Liver (tissue), 9 donors: ENCODE measurements around the gene MAL. TPM values are rescaled to one million over a fixed set of nuclear protein-coding genes. Genes with fewer than 3 reads are reported as not detected.

ENCODE experiments used
- DNase-seq: peaks from one replicate; pipeline ENCODE4 v3.0.0-alpha.2; 2017; ENCODE audit warnings: low spot score
- H3K27ac ChIP-seq, 2 donors: one replicate each; pipeline ENCODE4 v1.7.0; 2013; ENCODE audit warnings: inconsistent platforms in 2 of 2, low read length in 2 of 2, control low read depth in 1 of 2, low read depth in 1 of 2, mild to moderate bottlenecking in 1 of 2
- H3K27me3 ChIP-seq, 4 donors: one replicate each; pipeline versions ENCODE4 v1.6.1 to v1.7.0; 2013; ENCODE audit warnings: low read length in 3 of 4, inconsistent platforms in 1 of 4, mild to moderate bottlenecking in 1 of 4, moderate library complexity in 1 of 4; ENCODE audit not compliant: control insufficient read depth in 4 of 4, insufficient read depth in 4 of 4
- H3K36me3 ChIP-seq, 4 donors: one replicate each; pipeline versions ENCODE4 v1.6.1 to v1.7.0; 2013; ENCODE audit warnings: low read length in 3 of 4, mild to moderate bottlenecking in 3 of 4, low read depth in 1 of 4, moderate library complexity in 1 of 4; ENCODE audit not compliant: control insufficient read depth in 4 of 4, insufficient read depth in 3 of 4
- H3K4me1 ChIP-seq, 4 donors: one replicate each; pipeline versions ENCODE4 v1.6.1 to v1.7.0; 2013; ENCODE audit warnings: low read length in 3 of 4, mild to moderate bottlenecking in 3 of 4, moderate library complexity in 1 of 4; ENCODE audit not compliant: control insufficient read depth in 4 of 4, insufficient read depth in 4 of 4
- H3K4me3 ChIP-seq, 3 donors: one replicate each; pipeline versions ENCODE4 v1.6.1 to v1.7.0; 2013; ENCODE audit warnings: low read length in 3 of 3, control low read depth in 1 of 3, low read depth in 1 of 3, mild to moderate bottlenecking in 1 of 3
- H3K9ac ChIP-seq, 2 donors: one replicate each; pipeline ENCODE4 v1.7.0; 2013; ENCODE audit warnings: low read length in 2 of 2, mild to moderate bottlenecking in 2 of 2, moderate library complexity in 2 of 2, control low read depth in 1 of 2, low read depth in 1 of 2
- H3K9me3 ChIP-seq, 4 donors: one replicate each; pipeline versions ENCODE4 v1.6.1 to v1.7.0; 2013; ENCODE audit warnings: low read length in 3 of 4; ENCODE audit not compliant: control insufficient read depth in 4 of 4
- EGR1 ChIP-seq, 2 donors: IDR thresholded peaks; 2 replicates each; pipeline ENCODE4 v1.6.1; 2016 to 2018; ENCODE audit warnings: antibody characterized with exemption in 2 of 2, low read depth in 2 of 2
- FOXA1 ChIP-seq: IDR thresholded peaks from 2 replicates; pipeline ENCODE4 v1.6.1; 2016; ENCODE audit warnings: antibody characterized with exemption
- FOXA2 ChIP-seq: IDR thresholded peaks from 2 replicates; pipeline ENCODE4 v1.6.1; 2016; ENCODE audit warnings: antibody characterized with exemption
- GABPA ChIP-seq, 2 donors: IDR thresholded peaks in 1 of 2; conservative IDR thresholded peaks in 1 of 2; 2 replicates each; pipeline ENCODE4 v1.6.1; 2016; ENCODE audit warnings: antibody characterized with exemption in 2 of 2, mild to moderate bottlenecking in 1 of 2, moderate library complexity in 1 of 2
- HNF4A ChIP-seq, 2 donors: conservative IDR thresholded peaks; 2 replicates each; pipeline ENCODE4 v1.6.1; 2016; ENCODE audit warnings: antibody characterized with exemption in 2 of 2, mild to moderate bottlenecking in 2 of 2
- HNF4G ChIP-seq: IDR thresholded peaks from 2 replicates; pipeline ENCODE4 v1.6.1; 2016; ENCODE audit warnings: antibody characterized with exemption
- JUND ChIP-seq, 2 donors: IDR thresholded peaks; 2 replicates each; pipeline ENCODE4 v1.6.1; 2016; ENCODE audit warnings: antibody characterized with exemption in 2 of 2
- NR2F2 ChIP-seq: IDR thresholded peaks from 2 replicates; pipeline ENCODE4 v1.6.1; 2016; ENCODE audit warnings: antibody characterized with exemption
- RAD21 ChIP-seq, 2 donors: IDR thresholded peaks; 2 replicates each; pipeline ENCODE4 v1.6.1; 2016; ENCODE audit warnings: antibody characterized with exemption in 2 of 2, mild to moderate bottlenecking in 2 of 2
- RXRA ChIP-seq, 2 donors: IDR thresholded peaks; 2 replicates each; pipeline ENCODE4 v1.6.1; 2017 to 2018; ENCODE audit warnings: antibody characterized with exemption in 2 of 2, mild to moderate bottlenecking in 1 of 2
- SP1 ChIP-seq: IDR thresholded peaks from 2 replicates; pipeline ENCODE4 v1.6.1; 2018; ENCODE audit warnings: antibody characterized with exemption, mild to moderate bottlenecking
- TAF1 ChIP-seq: conservative IDR thresholded peaks from 2 replicates; pipeline ENCODE4 v1.6.1; 2016; ENCODE audit warnings: antibody characterized with exemption, mild to moderate bottlenecking
- YY1 ChIP-seq: IDR thresholded peaks from 2 replicates; pipeline ENCODE4 v1.6.1; 2016; ENCODE audit warnings: antibody characterized with exemption, mild to moderate bottlenecking
- ZBTB33 ChIP-seq: IDR thresholded peaks from 2 replicates; pipeline ENCODE4 v1.6.1; 2016; ENCODE audit warnings: antibody characterized with exemption
- WGBS: extraction: QIAGEN DNeasy Blood & Tissue Kit; methylation state at CpG from one replicate; pipeline ENCODE4 v1.1.7; 2013; 5-methylcytosine and 5-hydroxymethylcytosine counted together
- polyA plus RNA-seq, 2 donors: library from polyadenylated mRNA; stranded (reverse) in 1 of 2; unstranded in 1 of 2; fragments of 200-250 nt in 1 of 2; fragments of >200 nt in 1 of 2; fragmentation: Nextera tagmentation in 1 of 2; extraction: Ambion mirVana in 1 of 2; gene quantifications; one replicate each; pipeline versions ENCODE4 v1.2.1 to v1.2.3, GENCODE V29; 2013 to 2015
- total RNA-seq, 2 donors: library from RNA; depleted of rRNA; stranded (reverse); fragments of >200 nt; gene quantifications; one replicate each; pipeline ENCODE4 v1.2.3, GENCODE V29; 2014
- TF ChIP-seq, protein P1 (sequence below): IDR thresholded peaks from 2 replicates; pipeline ENCODE4 v1.6.1; 2016; ENCODE audit warnings: antibody characterized with exemption
- TF ChIP-seq, protein P2 (sequence below): fragments of 150-350 bp; IDR thresholded peaks from 2 replicates; pipeline ENCODE4 v1.5.1; 2017; ENCODE audit warnings: improper control_type of control experiment, low read depth, low read length; ENCODE audit not compliant: missing input control
- TF ChIP-seq, protein P3 (sequence below): IDR thresholded peaks from 2 replicates; pipeline ENCODE4 v1.6.1; 2016; ENCODE audit warnings: antibody characterized with exemption, mild to moderate bottlenecking
- TF ChIP-seq, protein P4 (sequence below): IDR thresholded peaks from 2 replicates; pipeline ENCODE4 v1.6.1; 2016; ENCODE audit warnings: antibody characterized with exemption
- donor health status: healthy.
- donor health status: healthy.
- donor health status: healthy.
- donor health status: healthy.
- donor health status: healthy.

The MAL gene
- total and polyA plus RNA-seq, 4 donors = 0.51 TPM; not detected in 3

GRCh38 chr2:94999431-94999883 is 26.1 kb upstream of the MAL start:
- WGBS = 93% methylated on average over 7 of the region's 7 CpGs
- H3K9me3 ChIP-seq = no peaks in the 10 kb centered on the region
- H3K4me1 ChIP-seq = no peaks in the 10 kb centered on the region
- TF ChIP-seq SP1 (no peak), TAF1 (no peak), EGR1 (IDR thresholded peaks at IDR 0.05; ENCODE audit: low read depth in 2 of 2) (no peak), ZBTB33 (no peak), YY1 (no peak), RAD21 (IDR thresholded peaks at IDR 0.05) (no peak), FOXA2 (no peak), NR2F2 (no peak), JUND (IDR thresholded peaks at IDR 0.05) (no peak), HNF4A (conservative IDR thresholded peaks at IDR 0.05) (no peak), FOXA1 (no peak), GABPA (IDR thresholded peaks at IDR 0.05 in 1 of 2, conservative IDR thresholded peaks at IDR 0.05 in 1 of 2) (no peak), RXRA (IDR thresholded peaks at IDR 0.05) (no peak), HNF4G (no peak)
- TF ChIP-seq, protein P1, sequence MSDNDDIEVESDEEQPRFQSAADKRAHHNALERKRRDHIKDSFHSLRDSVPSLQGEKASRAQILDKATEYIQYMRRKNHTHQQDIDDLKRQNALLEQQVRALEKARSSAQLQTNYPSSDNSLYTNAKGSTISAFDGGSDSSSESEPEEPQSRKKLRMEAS = no peak
- TF ChIP-seq, protein P2, sequence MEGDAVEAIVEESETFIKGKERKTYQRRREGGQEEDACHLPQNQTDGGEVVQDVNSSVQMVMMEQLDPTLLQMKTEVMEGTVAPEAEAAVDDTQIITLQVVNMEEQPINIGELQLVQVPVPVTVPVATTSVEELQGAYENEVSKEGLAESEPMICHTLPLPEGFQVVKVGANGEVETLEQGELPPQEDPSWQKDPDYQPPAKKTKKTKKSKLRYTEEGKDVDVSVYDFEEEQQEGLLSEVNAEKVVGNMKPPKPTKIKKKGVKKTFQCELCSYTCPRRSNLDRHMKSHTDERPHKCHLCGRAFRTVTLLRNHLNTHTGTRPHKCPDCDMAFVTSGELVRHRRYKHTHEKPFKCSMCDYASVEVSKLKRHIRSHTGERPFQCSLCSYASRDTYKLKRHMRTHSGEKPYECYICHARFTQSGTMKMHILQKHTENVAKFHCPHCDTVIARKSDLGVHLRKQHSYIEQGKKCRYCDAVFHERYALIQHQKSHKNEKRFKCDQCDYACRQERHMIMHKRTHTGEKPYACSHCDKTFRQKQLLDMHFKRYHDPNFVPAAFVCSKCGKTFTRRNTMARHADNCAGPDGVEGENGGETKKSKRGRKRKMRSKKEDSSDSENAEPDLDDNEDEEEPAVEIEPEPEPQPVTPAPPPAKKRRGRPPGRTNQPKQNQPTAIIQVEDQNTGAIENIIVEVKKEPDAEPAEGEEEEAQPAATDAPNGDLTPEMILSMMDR = no peak
- TF ChIP-seq, protein P3, sequence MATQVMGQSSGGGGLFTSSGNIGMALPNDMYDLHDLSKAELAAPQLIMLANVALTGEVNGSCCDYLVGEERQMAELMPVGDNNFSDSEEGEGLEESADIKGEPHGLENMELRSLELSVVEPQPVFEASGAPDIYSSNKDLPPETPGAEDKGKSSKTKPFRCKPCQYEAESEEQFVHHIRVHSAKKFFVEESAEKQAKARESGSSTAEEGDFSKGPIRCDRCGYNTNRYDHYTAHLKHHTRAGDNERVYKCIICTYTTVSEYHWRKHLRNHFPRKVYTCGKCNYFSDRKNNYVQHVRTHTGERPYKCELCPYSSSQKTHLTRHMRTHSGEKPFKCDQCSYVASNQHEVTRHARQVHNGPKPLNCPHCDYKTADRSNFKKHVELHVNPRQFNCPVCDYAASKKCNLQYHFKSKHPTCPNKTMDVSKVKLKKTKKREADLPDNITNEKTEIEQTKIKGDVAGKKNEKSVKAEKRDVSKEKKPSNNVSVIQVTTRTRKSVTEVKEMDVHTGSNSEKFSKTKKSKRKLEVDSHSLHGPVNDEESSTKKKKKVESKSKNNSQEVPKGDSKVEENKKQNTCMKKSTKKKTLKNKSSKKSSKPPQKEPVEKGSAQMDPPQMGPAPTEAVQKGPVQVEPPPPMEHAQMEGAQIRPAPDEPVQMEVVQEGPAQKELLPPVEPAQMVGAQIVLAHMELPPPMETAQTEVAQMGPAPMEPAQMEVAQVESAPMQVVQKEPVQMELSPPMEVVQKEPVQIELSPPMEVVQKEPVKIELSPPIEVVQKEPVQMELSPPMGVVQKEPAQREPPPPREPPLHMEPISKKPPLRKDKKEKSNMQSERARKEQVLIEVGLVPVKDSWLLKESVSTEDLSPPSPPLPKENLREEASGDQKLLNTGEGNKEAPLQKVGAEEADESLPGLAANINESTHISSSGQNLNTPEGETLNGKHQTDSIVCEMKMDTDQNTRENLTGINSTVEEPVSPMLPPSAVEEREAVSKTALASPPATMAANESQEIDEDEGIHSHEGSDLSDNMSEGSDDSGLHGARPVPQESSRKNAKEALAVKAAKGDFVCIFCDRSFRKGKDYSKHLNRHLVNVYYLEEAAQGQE = no peak
- TF ChIP-seq, protein P4, sequence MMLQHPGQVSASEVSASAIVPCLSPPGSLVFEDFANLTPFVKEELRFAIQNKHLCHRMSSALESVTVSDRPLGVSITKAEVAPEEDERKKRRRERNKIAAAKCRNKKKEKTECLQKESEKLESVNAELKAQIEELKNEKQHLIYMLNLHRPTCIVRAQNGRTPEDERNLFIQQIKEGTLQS = no peak
- no peak for DNase-seq
- peaks cover 2 to 12% (median 5%) of the 10 kb centered on the region in 4 donors for H3K27me3 ChIP-seq
- H3K27ac ChIP-seq = no peak overlapping the region
- no peaks in the 10 kb centered on the region for H3K36me3 ChIP-seq
- H3K9ac ChIP-seq = no peak overlapping the region
- H3K4me3 ChIP-seq = no peak overlapping the region
